Kidney (tissue), 14 donors: ENCODE data around the gene TSPAN31. TPM values are rescaled to one million over a fixed set of nuclear protein-coding genes. Genes with fewer than 3 reads are reported as not detected.

Experiments
- DNase-seq, 5 donors: peaks; one replicate each; pipeline ENCODE4 v3.0.0-alpha.2; 2013 to 2020
- FAIRE-seq: peaks from 2 replicates; lab custom pipeline; 2012; peaks lifted over from hg19 to GRCh38; lab: Jason Lieb, UNC
- H3K27ac ChIP-seq, 2 donors: one replicate each; pipeline ENCODE4 v1.7.0; 2013; ENCODE audit warnings: low read depth in 2 of 2, low read length in 2 of 2, inconsistent platforms in 1 of 2
- H3K27me3 ChIP-seq: one replicate; pipeline ENCODE4 v1.7.1; 2013; ENCODE audit warnings: low read length, inconsistent platforms; ENCODE audit not compliant: control insufficient read depth, insufficient read depth
- H3K36me3 ChIP-seq, 3 donors: one replicate each; pipeline versions ENCODE4 v1.7.0 to v1.7.1; 2013; ENCODE audit warnings: low read length in 3 of 3, control low read depth in 1 of 3, inconsistent platforms in 1 of 3; ENCODE audit not compliant: insufficient read depth in 3 of 3, control insufficient read depth in 2 of 3
- H3K4me1 ChIP-seq, 3 donors: one replicate each; pipeline versions ENCODE4 v1.7.0 to v1.7.1; 2013; ENCODE audit warnings: low read length in 3 of 3, inconsistent platforms in 1 of 3, low read depth in 1 of 3; ENCODE audit not compliant: control insufficient read depth in 2 of 3, insufficient read depth in 2 of 3
- H3K4me3 ChIP-seq, 3 donors: one replicate each; pipeline versions ENCODE4 v1.7.0 to v1.8.1; 2013; ENCODE audit warnings: low read length in 3 of 3, control low read depth in 1 of 3, inconsistent platforms in 1 of 3
- H3K9ac ChIP-seq, 3 donors: one replicate each; pipeline versions ENCODE4 v1.7.0 to v1.7.1; 2013; ENCODE audit warnings: low read length in 3 of 3, control low read depth in 1 of 3, inconsistent platforms in 1 of 3
- H3K9me3 ChIP-seq, 3 donors: one replicate each; pipeline versions ENCODE4 v1.7.0 to v1.7.1; 2013; ENCODE audit warnings: low read length in 3 of 3, control low read depth in 1 of 3, inconsistent platforms in 1 of 3; ENCODE audit not compliant: control insufficient read depth in 2 of 3, insufficient read depth in 1 of 3
- intact Hi-C: fragments of 100-400 bp; cut with DNase I; formaldehyde crosslinking; loops from one replicate; pipeline ENCODE4 v1.11.1; 2022
- polyA plus RNA-seq: library from polyadenylated mRNA; stranded (reverse); fragments of 350-450 nt; fragmentation: Illumina TruSeq; extraction: RNeasy Lipid Tissue Mini Kit (QIAGEN cat#74804); gene quantifications from one replicate; pipeline ENCODE4 v1.2.3, GENCODE V29; 2014; ENCODE audit warnings: low read depth, low replicate concordance; ENCODE audit not compliant: insufficient read depth
- total RNA-seq: library from RNA; stranded (reverse); fragmentation: NEBNext Ultra II Directional; extraction: Animal tissue kit (Norgen Biotek cat#: 25700); gene quantifications from one replicate; pipeline ENCODE4 v1.2.1, GENCODE V29; 2021
- TF ChIP-seq, protein P1 (sequence below): IDR thresholded peaks from 3 replicates; pipeline ENCODE4 v1.5.1; 2012; ENCODE audit warnings: mild to moderate bottlenecking, moderate library complexity, borderline replicate concordance; ENCODE audit not compliant: insufficient read depth; ENCODE audit errors: extremely low read depth
- donor health status: control.
- donor health status: control.
- donor health status: control.
- donor health status: control.
- donor health status: control.
- donor health status: DM: yes; HTN: yes; CAD: no.
- donor health status: Normal renal cell carcinoma (clear cell type).

Gene TSPAN31
- total and polyA plus RNA-seq, 2 donors from 2014 or later, result 53.3 to 60.1 TPM

DNA sequence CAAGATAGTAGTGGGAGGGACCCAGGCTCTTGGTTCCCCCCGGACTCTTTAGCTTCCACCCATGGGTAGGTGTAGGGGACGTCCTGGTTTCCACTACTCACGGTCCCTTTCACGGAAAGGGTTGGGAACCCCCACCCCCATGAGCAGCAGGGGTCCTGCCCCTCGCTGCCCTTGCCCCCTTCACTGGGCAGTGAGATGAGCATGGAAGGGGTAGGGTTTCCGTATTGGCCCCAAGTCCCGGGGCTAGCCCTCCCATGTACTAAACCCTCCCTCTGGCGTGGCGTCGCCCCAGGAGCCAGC is 19.0 kb upstream of the TSPAN31 start:
- intact Hi-C loops, result no loop called here
- TF ChIP-seq, protein P1, sequence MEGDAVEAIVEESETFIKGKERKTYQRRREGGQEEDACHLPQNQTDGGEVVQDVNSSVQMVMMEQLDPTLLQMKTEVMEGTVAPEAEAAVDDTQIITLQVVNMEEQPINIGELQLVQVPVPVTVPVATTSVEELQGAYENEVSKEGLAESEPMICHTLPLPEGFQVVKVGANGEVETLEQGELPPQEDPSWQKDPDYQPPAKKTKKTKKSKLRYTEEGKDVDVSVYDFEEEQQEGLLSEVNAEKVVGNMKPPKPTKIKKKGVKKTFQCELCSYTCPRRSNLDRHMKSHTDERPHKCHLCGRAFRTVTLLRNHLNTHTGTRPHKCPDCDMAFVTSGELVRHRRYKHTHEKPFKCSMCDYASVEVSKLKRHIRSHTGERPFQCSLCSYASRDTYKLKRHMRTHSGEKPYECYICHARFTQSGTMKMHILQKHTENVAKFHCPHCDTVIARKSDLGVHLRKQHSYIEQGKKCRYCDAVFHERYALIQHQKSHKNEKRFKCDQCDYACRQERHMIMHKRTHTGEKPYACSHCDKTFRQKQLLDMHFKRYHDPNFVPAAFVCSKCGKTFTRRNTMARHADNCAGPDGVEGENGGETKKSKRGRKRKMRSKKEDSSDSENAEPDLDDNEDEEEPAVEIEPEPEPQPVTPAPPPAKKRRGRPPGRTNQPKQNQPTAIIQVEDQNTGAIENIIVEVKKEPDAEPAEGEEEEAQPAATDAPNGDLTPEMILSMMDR, result no peak
- no peaks in the 10 kb centered on the region for H3K27me3 ChIP-seq
- no peak overlapping the region for H3K9ac ChIP-seq
- FAIRE-seq (no peak), DNase-seq (no peak)
- H3K4me3 ChIP-seq, result peak overlapping the region in 2 of 3 donors; percentile 46 to 69
- peaks cover 0 to 12% (median 0%) of the 10 kb centered on the region in 3 donors for H3K4me1 ChIP-seq
- peaks cover 0 to 5% (median 0%) of the 10 kb centered on the region in 3 donors for H3K36me3 ChIP-seq
- no peaks in the 10 kb centered on the region for H3K9me3 ChIP-seq
- no peak overlapping the region for H3K27ac ChIP-seq

DNA sequence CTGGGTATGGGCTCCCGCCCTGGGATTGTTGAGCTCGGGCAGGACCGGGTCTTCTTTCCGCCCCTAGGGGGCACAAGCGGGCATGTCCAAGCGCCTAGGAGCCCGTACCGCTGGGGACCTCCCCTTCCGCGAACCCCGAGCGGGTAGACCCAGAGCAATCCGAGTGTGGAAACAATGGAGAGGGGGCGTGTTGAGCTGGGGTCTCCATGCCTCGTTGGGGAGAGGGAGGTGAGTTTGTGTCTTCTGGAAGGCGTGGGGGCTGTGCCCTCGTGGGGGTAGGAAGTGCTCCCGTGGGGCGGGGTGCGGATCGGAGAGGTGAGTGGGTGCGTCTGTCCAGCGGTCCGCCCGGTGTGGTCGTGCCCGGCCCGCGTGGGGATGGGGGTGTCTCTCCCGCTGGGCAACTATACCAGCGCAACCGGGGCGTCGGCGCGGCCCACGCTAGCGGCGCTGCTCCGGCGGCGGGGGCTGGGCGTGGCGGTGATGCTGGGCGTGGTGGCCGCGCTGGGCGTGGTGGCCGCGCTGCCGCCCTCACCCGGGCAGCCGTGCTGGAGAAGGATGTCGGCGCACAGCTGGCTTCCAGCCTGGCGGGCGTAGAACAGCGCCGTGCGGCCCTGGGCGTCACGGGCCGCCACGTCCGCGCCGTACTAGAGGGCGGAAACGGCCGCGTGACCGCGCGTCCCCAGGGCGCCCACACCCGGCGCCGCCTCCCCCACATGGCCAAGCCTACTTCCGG is 18.5 kb upstream of the TSPAN31 start:
- peak overlapping the region in 2 of 3 donors; percentile 19 to 51 for H3K9ac ChIP-seq
- intact Hi-C loops, result no loop called here
- peak; percentile 77 to 93 (median 84) for DNase-seq
- peaks cover 0 to 2% (median 0%) of the 10 kb centered on the region in 3 donors for H3K36me3 ChIP-seq
- TF ChIP-seq, protein P1, result peak; percentile 27
- peak overlapping the region; percentile 46 to 69 (median 54) for H3K4me3 ChIP-seq
- H3K27me3 ChIP-seq, result peaks cover 4% of the 10 kb centered on the region
- no peak overlapping the region for H3K27ac ChIP-seq
- FAIRE-seq, result no peak
- H3K9me3 ChIP-seq, result no peaks in the 10 kb centered on the region
- peaks cover 0 to 12% (median 0%) of the 10 kb centered on the region in 3 donors for H3K4me1 ChIP-seq

DNA sequence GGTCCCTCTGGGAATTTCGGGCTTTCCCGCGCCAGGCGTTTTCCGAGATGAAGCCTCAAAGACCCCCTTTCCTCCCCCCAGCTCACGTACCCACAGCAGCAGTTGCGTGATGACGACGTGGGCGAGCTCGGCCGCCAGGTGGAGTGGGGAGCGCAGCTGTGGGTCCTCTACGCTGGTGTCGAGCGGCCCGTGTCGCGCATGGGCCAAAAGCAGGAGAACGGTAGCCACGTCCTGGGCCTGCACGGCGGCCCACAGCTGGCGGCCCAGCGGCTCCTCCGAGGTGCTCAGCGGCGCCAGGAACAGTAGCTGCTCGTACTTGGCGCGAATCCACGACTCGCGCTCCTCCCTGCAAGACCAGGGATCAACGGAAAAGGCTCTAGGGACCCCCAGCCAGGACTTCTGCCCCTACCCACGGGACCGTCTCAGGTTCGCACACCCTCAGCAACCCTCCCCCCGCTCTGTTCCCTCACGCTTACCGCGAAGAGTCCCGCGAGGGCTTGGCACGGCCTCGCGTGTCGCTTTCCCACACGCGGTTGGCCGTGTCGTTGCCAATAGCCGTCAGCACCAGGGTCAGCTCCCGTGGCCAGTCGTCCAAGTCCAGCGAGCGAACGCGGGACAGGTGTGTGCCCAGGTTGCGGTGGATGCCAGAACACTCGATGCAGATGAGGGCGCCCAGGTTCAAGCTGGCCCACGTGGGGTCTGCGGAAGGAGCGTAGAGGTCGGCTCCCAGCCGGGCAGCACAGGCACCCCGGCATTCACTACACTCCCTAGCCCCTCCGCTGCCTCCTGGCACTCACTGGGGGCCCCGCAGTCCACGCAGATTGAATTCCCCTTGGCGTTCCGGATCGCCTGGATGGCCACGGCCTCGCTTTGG is 17.7 kb upstream of the TSPAN31 start:
- no peak overlapping the region for H3K9ac ChIP-seq
- H3K4me1 ChIP-seq, result peaks cover 0 to 12% (median 0%) of the 10 kb centered on the region in 3 donors
- intact Hi-C loops, result no loop called here
- no peaks in the 10 kb centered on the region for H3K36me3 ChIP-seq
- FAIRE-seq (no peak), DNase-seq (peak; percentile 69 to 88 (median 73))
- H3K4me3 ChIP-seq, result peak overlapping the region in 2 of 3 donors; percentile 24 to 69
- H3K27me3 ChIP-seq, result peaks cover 4% of the 10 kb centered on the region
- H3K27ac ChIP-seq, result no peak overlapping the region
- H3K9me3 ChIP-seq, result no peaks in the 10 kb centered on the region
- TF ChIP-seq, protein P1, result no peak
